DMS53 (cell line): ENCODE measurements around the gene MEIS2.

Experiments used
- DNase-seq: peaks from one replicate; lab custom pipeline; 2025; lab: John Stamatoyannopoulos, UW

MEIS2 gene

DNA sequence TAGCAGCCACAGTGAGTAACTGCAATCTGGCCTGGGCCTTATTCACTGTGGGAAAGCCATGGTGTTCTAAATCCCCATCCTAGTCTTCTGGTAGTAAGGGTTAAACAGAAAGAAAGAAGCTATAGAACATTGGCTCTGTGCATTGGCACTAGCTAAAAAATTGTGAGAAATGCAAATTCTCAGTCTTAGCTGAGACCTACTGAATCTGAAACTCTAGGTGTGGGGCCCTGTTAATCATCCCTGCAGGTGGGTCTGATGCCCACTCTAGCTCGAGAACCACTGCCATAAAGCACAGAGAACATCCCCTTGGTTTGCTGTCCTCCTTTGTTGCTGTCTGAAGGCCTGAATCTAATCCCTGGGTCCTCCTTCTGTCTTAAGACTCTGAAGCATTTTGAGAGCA lies 59.3 kb downstream of the MEIS2 start:
- no peak for DNase-seq

GRCh38 chr15:37040072-37040742 lies 60.1 kb downstream of the MEIS2 start:
- DNase-seq = no peak

DNA sequence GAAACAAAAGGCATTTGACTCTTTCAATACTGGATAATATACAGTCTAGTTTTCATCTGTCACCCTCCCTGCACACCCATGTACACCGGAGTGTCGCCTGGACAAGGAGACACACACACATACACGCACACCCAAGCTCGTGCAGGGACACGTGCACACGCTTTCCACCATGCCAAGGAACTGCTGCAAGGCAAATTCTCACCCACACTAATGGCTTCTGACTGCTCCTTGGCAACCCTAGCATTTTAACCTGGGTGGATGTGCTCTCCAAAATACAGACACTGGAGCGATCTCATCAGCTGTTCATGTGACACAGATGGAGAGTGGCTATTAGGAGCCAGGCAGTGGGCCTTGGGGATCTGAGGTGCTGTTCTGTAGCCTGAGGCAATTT lies 61.6 kb downstream of the MEIS2 start:
- peak; percentile 7 for DNase-seq

- DNase-seq = peak; percentile 40
These were observed 62.3 kb downstream of the MEIS2 start for GRCh38 chr15:37037850-37038715.

- DNase-seq = no peak
These were observed 63.2 kb downstream of the MEIS2 start for GRCh38 chr15:37037071-37037655.

GRCh38 chr15:37034835-37035748 lies 65.3 kb downstream of the MEIS2 start:
- peak; percentile 82 for DNase-seq

DNA sequence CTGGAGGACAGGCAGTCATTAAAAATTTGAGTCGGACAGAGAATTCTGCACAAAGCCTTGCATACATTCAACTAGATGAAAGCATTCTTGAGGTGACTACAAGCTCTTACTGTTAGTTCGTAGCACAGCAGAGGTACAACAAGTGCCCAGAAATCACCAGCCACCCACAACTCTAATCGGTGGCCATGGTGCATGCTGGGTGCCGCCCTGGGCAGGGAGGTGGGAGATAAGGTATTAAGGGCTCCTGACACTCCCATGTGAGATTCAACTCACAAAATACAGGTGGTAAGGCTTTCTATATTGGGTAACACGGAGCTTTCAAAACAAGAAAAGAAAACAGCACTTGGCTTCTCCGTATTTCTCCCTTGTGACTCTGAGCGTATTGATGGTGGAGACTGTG lies 66.0 kb downstream of the MEIS2 start:
- peak; percentile 22 for DNase-seq

GRCh38 chr15:37032091-37032775 lies 68.1 kb downstream of the MEIS2 start:
- peak; percentile 69 for DNase-seq

- no peak for DNase-seq
These were observed 69.2 kb downstream of the MEIS2 start for GRCh38 chr15:37031198-37031597.

- DNase-seq = no peak
These were observed 71.6 kb downstream of the MEIS2 start for GRCh38 chr15:37028625-37029296.

DNA sequence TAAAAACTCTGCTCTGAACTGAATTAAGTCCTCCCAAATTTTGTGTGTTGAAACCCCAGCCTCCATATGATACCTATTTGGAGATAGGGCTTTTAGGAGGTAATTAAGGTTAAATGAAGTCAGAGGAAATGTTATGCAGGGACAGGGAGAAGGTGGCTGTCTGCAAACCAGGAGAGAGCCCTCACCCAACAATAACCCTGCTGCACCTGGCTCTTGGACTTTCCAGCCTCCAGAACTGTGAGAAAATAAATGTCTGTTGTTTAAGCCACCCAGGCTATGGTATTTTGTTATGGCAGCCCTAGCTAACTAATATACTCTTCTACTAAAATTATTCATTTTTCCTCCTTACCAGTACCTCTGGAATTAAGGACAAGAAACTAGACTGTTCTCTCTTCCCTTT lies 79.5 kb downstream of the MEIS2 start:
- no peak for DNase-seq

DNA sequence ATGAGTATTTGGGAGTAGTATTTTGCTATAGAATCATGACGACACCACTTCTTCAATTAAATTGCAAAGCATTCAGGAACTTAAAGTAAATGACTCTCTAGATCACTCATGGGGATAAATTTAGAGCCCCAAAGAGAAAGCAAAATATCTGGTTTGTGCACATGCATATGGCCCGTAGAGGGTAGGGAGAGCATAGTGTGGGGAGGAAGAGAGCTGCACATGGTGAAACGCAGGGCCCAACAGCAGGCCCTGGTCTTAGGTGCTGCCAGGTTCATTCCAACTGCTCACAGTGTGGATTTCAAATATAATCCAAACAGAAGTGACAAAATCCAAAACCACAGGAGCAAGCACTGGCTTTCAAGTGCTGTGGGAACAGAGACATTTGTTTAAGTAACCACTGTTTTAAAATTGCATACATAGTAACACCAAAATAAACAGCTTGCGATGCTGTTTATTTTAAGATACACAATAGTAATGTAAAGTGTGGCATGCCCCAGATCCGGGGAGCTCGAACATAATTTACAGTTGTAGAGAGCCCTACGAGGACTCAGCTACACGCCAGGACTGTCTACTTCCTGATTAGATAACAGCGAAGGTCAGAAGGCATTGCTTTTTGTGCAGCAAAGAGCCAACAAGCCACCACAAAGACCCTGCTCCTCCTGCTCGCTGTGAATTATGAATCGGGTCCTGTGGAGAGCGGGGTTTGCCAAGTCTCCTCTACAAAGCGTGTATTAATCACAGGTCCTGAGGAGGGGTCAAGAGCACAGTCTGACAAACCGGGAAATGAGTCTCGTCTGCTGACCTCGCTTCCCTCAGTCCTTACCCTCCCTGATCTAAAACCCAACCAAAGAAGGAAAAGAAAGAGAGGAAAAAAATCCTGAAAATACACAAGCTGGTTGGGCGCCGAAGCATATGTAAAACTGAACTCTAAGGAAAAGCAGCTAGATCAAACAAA lies 80.6 kb downstream of the MEIS2 start:
- DNase-seq = peak; percentile 79

DNA sequence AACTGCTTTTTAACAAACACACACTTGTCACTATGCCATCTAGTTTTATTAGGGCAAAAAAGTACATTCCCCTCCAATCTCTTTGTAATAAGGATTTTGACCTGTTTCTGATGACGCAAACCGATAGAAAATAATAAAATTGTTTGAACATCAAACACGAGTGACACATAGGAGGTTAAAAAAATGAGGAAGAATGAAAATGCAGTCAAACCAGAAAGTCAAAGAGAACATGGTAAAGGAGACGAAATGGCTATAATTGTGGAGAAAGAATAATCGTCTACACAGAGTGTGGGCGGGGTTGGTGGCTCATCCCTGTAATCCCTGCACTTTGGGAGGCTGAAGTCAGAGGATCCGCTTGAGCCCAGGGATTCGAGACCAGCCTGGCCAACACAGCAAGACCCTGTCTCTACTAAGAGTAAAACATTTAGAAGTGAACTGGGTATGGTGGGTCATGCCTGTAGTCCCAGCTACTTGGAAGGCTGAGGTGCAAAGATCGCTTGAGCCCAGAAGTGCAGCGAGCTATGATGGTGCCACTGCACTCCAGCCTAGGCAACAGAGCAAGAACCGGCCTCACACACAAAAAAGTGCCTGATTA lies 83.2 kb downstream of the MEIS2 start:
- DNase-seq = no peak

- no peak for DNase-seq
These were observed 84.1 kb downstream of the MEIS2 start for GRCh38 chr15:37016231-37016630.

- DNase-seq = no peak
These were observed 84.9 kb downstream of the MEIS2 start for GRCh38 chr15:37015451-37015850.

GRCh38 chr15:37015035-37015434 lies 85.3 kb downstream of the MEIS2 start:
- no peak for DNase-seq

DNA sequence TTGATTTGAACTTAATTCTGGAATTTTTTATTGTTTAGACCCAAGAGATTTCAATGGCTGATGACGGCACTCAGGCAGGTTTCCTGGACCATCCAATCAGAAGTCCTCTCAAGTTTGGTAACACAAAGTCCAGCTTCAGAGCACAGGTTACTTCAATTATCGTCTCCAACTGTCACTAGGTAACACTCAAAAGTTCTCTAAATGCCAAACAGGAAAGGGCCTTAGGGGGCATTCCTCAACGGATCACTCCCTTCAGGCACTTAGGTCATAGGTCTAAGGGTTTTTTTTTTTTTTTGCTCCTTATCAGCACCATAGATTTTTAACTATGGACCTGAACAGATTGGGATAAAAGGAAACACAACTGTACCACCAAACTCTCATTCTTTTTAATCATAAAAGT lies 85.8 kb downstream of the MEIS2 start:
- no peak for DNase-seq

GRCh38 chr15:37014137-37014536 lies 86.2 kb downstream of the MEIS2 start:
- no peak for DNase-seq

- no peak for DNase-seq
These were observed 89.8 kb downstream of the MEIS2 start for GRCh38 chr15:37010595-37010994.
